ENCODE data around the gene NCOA7. TPM values are rescaled to one million over a fixed set of nuclear protein-coding genes. Genes with fewer than 3 reads are reported as not detected.

NCOA7 gene
- total and polyA plus RNA-seq, 10 of the 15 experiments (the other 5 are each of a cell fraction or from before 2014, with no cell fraction given) = 18.9 to 50.3 (median 34.2) TPM

DNA sequence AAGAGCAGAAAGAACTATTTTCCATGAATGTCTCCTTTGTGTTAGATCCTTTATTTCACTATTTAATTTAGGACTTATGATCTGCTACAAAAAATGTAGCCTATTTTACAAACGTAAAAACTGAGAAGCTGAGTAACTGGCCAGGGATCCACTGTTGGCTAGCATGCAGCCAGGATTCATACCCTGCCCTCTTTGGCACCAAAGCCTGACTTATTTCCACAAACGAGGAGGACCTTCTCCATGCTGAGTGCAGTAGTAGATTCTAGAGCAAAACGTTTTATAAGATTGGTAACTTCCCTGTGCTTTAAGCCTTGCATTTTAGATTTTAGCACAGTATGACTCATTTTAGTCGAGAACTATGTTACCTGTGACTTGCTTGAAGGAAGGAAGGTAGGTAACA, 74.3 kb downstream of the NCOA7 start:
- Histone ChIP-seq H3K79me2 (ENCODE audit: control insufficient read depth, insufficient read depth, low read length) (no peaks in the 10 kb centered on the region), H3K9me3 (replicated peaks; ENCODE audit: control insufficient read depth, insufficient read depth, low read length) (no peaks in the 10 kb centered on the region), H3K4me1 (ENCODE audit: control insufficient read depth, insufficient read depth, low read length) (no peaks in the 10 kb centered on the region), H3K9ac (ENCODE audit: control insufficient read depth, insufficient read depth, low read length) (no peak overlapping the region), H4K20me1 (ENCODE audit: control insufficient read depth, insufficient read depth) (no peaks in the 10 kb centered on the region), H3K27me3 (replicated peaks in 1 of 2; ENCODE audit: control insufficient read depth in 2 of 2, insufficient read depth in 2 of 2, low read length in 1 of 2) (no peaks in the 10 kb centered on the region), H3K4me3 (no peak overlapping the region), H3K27ac (ENCODE audit: control insufficient read depth, insufficient read depth) (no peak overlapping the region), H2AFZ (ENCODE audit: control insufficient read depth, low read depth, low read length) (no peak overlapping the region), H3K4me2 (ENCODE audit: control insufficient read depth, insufficient read depth) (no peak overlapping the region), H3K36me3 (ENCODE audit: control insufficient read depth in 2 of 2, insufficient read depth in 2 of 2, low read length in 1 of 2) (peaks cover 0 to 3% of the 10 kb centered on the region in 2 experiments; a peak in 1 of 4 replicates)
- no peak for FAIRE-seq
- 62% methylated on average over 4 of the region's 4 CpGs for WGBS (ENCODE audit: insufficient coverage, insufficient replicate concordance, low lambda C conversion rate, missing lambda C conversion rate)
- TF ChIP-seq SPI1 (IDR thresholded peaks at IDR 0.05; ENCODE audit: borderline replicate concordance, insufficient read depth, low read depth, low read length) (no peak), KAT2A (conservative IDR thresholded peaks at IDR 0.05; ENCODE audit: control insufficient read depth, low read depth, low read length) (no peak), MYB (IDR thresholded peaks at IDR 0.05; ENCODE audit: borderline replicate concordance, low read depth, low read length) (no peak), YY1 (IDR thresholded peaks at IDR 0.05; ENCODE audit: low read depth, low read length) (no peak), BMI1 (IDR thresholded peaks at IDR 0.05; ENCODE audit: borderline replicate concordance) (no peak), NFYB (IDR thresholded peaks at IDR 0.05; ENCODE audit: insufficient read depth, low read depth, low read length) (no peak), ZBED1 (IDR thresholded peaks at IDR 0.05; ENCODE audit: borderline replicate concordance) (no peak), NFXL1 (IDR thresholded peaks at IDR 0.05; ENCODE audit: borderline replicate concordance) (no peak), GATAD2B (conservative IDR thresholded peaks at IDR 0.05; ENCODE audit: low read depth) (no peak), POLR2AphosphoS5 (IDR thresholded peaks at IDR 0.05; ENCODE audit: low read length) (no peak), SUZ12 (IDR thresholded peaks at IDR 0.05; ENCODE audit: unreplicated experiment) (no peak), IKZF1 (conservative IDR thresholded peaks at IDR 0.05) (no peak)
- TF ChIP-seq, protein P1, sequence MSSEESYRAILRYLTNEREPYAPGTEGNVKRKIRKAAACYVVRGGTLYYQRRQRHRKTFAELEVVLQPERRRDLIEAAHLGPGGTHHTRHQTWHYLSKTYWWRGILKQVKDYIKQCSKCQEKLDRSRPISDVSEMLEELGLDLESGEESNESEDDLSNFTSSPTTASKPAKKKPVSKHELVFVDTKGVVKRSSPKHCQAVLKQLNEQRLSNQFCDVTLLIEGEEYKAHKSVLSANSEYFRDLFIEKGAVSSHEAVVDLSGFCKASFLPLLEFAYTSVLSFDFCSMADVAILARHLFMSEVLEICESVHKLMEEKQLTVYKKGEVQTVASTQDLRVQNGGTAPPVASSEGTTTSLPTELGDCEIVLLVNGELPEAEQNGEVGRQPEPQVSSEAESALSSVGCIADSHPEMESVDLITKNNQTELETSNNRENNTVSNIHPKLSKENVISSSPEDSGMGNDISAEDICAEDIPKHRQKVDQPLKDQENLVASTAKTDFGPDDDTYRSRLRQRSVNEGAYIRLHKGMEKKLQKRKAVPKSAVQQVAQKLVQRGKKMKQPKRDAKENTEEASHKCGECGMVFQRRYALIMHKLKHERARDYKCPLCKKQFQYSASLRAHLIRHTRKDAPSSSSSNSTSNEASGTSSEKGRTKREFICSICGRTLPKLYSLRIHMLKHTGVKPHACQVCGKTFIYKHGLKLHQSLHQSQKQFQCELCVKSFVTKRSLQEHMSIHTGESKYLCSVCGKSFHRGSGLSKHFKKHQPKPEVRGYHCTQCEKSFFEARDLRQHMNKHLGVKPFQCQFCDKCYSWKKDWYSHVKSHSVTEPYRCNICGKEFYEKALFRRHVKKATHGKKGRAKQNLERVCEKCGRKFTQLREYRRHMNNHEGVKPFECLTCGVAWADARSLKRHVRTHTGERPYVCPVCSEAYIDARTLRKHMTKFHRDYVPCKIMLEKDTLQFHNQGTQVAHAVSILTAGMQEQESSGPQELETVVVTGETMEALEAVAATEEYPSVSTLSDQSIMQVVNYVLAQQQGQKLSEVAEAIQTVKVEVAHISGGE (CRISPR knock-in tag; IDR thresholded peaks at IDR 0.05) = no peak
- TF ChIP-seq, protein P2, sequence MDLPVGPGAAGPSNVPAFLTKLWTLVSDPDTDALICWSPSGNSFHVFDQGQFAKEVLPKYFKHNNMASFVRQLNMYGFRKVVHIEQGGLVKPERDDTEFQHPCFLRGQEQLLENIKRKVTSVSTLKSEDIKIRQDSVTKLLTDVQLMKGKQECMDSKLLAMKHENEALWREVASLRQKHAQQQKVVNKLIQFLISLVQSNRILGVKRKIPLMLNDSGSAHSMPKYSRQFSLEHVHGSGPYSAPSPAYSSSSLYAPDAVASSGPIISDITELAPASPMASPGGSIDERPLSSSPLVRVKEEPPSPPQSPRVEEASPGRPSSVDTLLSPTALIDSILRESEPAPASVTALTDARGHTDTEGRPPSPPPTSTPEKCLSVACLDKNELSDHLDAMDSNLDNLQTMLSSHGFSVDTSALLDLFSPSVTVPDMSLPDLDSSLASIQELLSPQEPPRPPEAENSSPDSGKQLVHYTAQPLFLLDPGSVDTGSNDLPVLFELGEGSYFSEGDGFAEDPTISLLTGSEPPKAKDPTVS (IDR thresholded peaks at IDR 0.05; ENCODE audit: low read depth, low read length) = no peak
- POLR2A ChIA-PET = no interaction called here
- intact Hi-C loops (cut with micrococcal nuclease; ENCODE audit: unreplicated experiment) (no loop called here), in situ Hi-C loops (cut with MboI) (no loop called here)
- no peak for DNase-seq (ENCODE audit: low read depth, low spot score)
- no peak for ATAC-seq
- SMC1A ChIA-PET (ENCODE audit: uncharacterized antibody, unreplicated experiment) = interaction anchor here (0.8 to 1.0 kb wide), 2 partner anchors 27 to 31 kb away, joined by 3 read pairs; no protein-coding TSS in a partner anchor
- BruUV-seq (replicated peaks) = no TSS peak
- CTCF ChIA-PET = interaction anchor here (1.0 to 1.2 kb wide), 3 partner anchors 31 to 111 kb away, joined by 3 read pairs; no protein-coding TSS in a partner anchor
- RAD21 ChIA-PET (ENCODE audit: unreplicated experiment) = no interaction called here

All from GM12878 (cell line).